AG04449 (cell line): ENCODE results near the gene ENOX1.

Source experiments
- CTCF ChIA-PET: fragments of 350-600 bp; formaldehyde crosslinking; extraction: SDS; loops from one replicate; lab custom pipeline; 2021; ENCODE audit warnings: antibody characterized with exemption; lab: Yijun Ruan, JAX
- POLR2A ChIA-PET: fragments of 400-600, 350-600 bp; formaldehyde crosslinking; extraction: SDS; loops from one replicate; lab custom pipeline; 2020; ENCODE audit warnings: antibody characterized with exemption, inconsistent platforms; lab: Yijun Ruan, JAX
- DNase-seq: peaks from one replicate; pipeline ENCODE4 v3.0.0-alpha.2; 2010; ENCODE audit warnings: low read depth, low spot score
- H3K4me3 ChIP-seq: 2 replicates; pipeline ENCODE4 v1.5.1; 2011; ENCODE audit warnings: low read depth, mild to moderate bottlenecking, control low read depth, low read length
- CTCF ChIP-seq: IDR thresholded peaks from one replicate; pipeline ENCODE4 v1.5.1; 2011; ENCODE audit warnings: mild to moderate bottlenecking, moderate library complexity, low read length, control low read depth, inconsistent platforms; ENCODE audit not compliant: insufficient read depth; ENCODE audit errors: missing control alignments

Gene ENOX1

GRCh38 chr13:43240278-43240677 lies 546.5 kb downstream of the ENOX1 start:
- ChIA-PET CTCF (interaction anchor here (0.8 to 2.3 kb wide), 3 partner anchors 9 to 556 kb away, joined by 3 to 8 read pairs (median 3); no protein-coding TSS in a partner anchor), POLR2A (no interaction called here)
- no peak overlapping the region for H3K4me3 ChIP-seq
- no peak for DNase-seq
- no peak for TF ChIP-seq CTCF

- CTCF ChIA-PET = interaction anchor here (1.0 to 1.2 kb wide), 2 partner anchors 8 to 27 kb away, joined by 3 to 5 read pairs; no protein-coding TSS in a partner anchor
- TF ChIP-seq CTCF = no peak
- no peak overlapping the region for H3K4me3 ChIP-seq
- no peak for DNase-seq
- POLR2A ChIA-PET = interaction anchor here (0.6 to 1.1 kb wide), 2 partner anchors 30 to 54 kb away, joined by 3 to 4 read pairs; no protein-coding TSS in a partner anchor
These were observed 547.4 kb downstream of the ENOX1 start for GRCh38 chr13:43239275-43239840.

GRCh38 chr13:43238341-43239083 lies 548.3 kb downstream of the ENOX1 start:
- H3K4me3 ChIP-seq = no peak overlapping the region
- DNase-seq = no peak
- POLR2A ChIA-PET = interaction anchor here (1.0 kb wide), 1 partner anchor 548 kb away, joined by 3 read pairs; the partner anchor contains the start of gene ENOX1
- no peak for TF ChIP-seq CTCF
- CTCF ChIA-PET = interaction anchor here (1.0 kb wide), 1 partner anchor 28 kb away, joined by 5 read pairs; no protein-coding TSS in a partner anchor

- DNase-seq = no peak
- POLR2A ChIA-PET = interaction anchor here (1.0 kb wide), 1 partner anchor 549 kb away, joined by 3 read pairs; the partner anchor contains the start of gene ENOX1
- CTCF ChIA-PET = no interaction called here
These were observed 549.2 kb downstream of the ENOX1 start for GRCh38 chr13:43237616-43238015.

GRCh38 chr13:43235028-43235427 lies 551.7 kb downstream of the ENOX1 start:
- no peak for TF ChIP-seq CTCF
- CTCF ChIA-PET = no interaction called here
- no peak for DNase-seq
- POLR2A ChIA-PET = no interaction called here
- no peak overlapping the region for H3K4me3 ChIP-seq

More at GRCh38 chr13:43237616-43238015, 549.2 kb downstream of the ENOX1 start:
- TF ChIP-seq CTCF = no peak
- no peak overlapping the region for H3K4me3 ChIP-seq

GRCh38 chr13:43232873-43233265 lies 553.9 kb downstream of the ENOX1 start:
- no peak for TF ChIP-seq CTCF
- no peak overlapping the region for H3K4me3 ChIP-seq
- CTCF ChIA-PET = interaction anchor here (1.4 kb wide), 1 partner anchor 10 kb away, joined by 3 read pairs; no protein-coding TSS in a partner anchor
- POLR2A ChIA-PET = interaction anchor here (0.6 kb wide), 1 partner anchor 94 kb away, joined by 3 read pairs; no protein-coding TSS in a partner anchor
- DNase-seq = peak; percentile 28
